Peyer's patch (tissue), 4 donors: ENCODE data around the gene LRRC8C. TPM values are rescaled to one million over a fixed set of nuclear protein-coding genes. Genes with fewer than 3 reads are reported as not detected.

Experiments used
- DNase-seq, 3 donors: peaks; one replicate each; pipeline ENCODE4 v3.0.0-alpha.2; 2017 to 2019
- H3K27ac ChIP-seq, 4 donors: fragments of 200-600 bp; sonication (generic); one replicate each; pipeline ENCODE4 v1.5.1; 2016 to 2019
- H3K27me3 ChIP-seq, 2 donors: fragments of 200-600 bp; sonication (generic); one replicate each; pipeline ENCODE4 v1.5.1; 2019
- H3K36me3 ChIP-seq, 3 donors: fragments of 200-600 bp; sonication (generic); one replicate each; pipeline ENCODE4 v1.5.1; 2016 to 2019
- H3K4me1 ChIP-seq, 4 donors: fragments of 200-600 bp; sonication (generic); one replicate each; pipeline ENCODE4 v1.5.1; 2016 to 2019
- H3K4me3 ChIP-seq, 4 donors: fragments of 200-600 bp; sonication (generic); 1 replicate in 3 of 4; 2 replicates in 1 of 4; pipeline ENCODE4 v1.5.1; 2016 to 2019; ENCODE audit warnings: mild to moderate bottlenecking in 1 of 4
- H3K9me3 ChIP-seq, 4 donors: fragments of 200-600 bp; sonication (generic); one replicate each; pipeline ENCODE4 v1.5.1; 2016 to 2019; ENCODE audit warnings: mild to moderate bottlenecking in 1 of 4
- POLR2A ChIP-seq, 2 donors: fragments of 450-650 bp; IDR thresholded peaks; one replicate each; pipeline ENCODE4 v1.5.1; 2017; ENCODE audit warnings: antibody characterized with exemption in 2 of 2, mild to moderate bottlenecking in 2 of 2, moderate library complexity in 2 of 2
- total RNA-seq, 4 donors: library from RNA; depleted of rRNA; stranded (reverse); fragments of >200 nt; gene quantifications; one replicate each; pipeline ENCODE4 v1.1.0, GENCODE V29; 2016
- TF ChIP-seq, protein P1 (sequence below), 6 experiments: fragments of 450-650 bp in 4 of 6; fragments of 200-600 bp in 2 of 6; sonication (generic) in 1 of 6; IDR thresholded peaks; one replicate each; pipeline ENCODE4 v1.5.1; 2017 to 2019; ENCODE audit warnings: antibody characterized with exemption in 6 of 6, mild to moderate bottlenecking in 3 of 6, moderate library complexity in 1 of 6

The LRRC8C gene
- total RNA-seq, 4 donors from 2014 or later: 2.5 to 9.9 (median 4.0) TPM

DNA sequence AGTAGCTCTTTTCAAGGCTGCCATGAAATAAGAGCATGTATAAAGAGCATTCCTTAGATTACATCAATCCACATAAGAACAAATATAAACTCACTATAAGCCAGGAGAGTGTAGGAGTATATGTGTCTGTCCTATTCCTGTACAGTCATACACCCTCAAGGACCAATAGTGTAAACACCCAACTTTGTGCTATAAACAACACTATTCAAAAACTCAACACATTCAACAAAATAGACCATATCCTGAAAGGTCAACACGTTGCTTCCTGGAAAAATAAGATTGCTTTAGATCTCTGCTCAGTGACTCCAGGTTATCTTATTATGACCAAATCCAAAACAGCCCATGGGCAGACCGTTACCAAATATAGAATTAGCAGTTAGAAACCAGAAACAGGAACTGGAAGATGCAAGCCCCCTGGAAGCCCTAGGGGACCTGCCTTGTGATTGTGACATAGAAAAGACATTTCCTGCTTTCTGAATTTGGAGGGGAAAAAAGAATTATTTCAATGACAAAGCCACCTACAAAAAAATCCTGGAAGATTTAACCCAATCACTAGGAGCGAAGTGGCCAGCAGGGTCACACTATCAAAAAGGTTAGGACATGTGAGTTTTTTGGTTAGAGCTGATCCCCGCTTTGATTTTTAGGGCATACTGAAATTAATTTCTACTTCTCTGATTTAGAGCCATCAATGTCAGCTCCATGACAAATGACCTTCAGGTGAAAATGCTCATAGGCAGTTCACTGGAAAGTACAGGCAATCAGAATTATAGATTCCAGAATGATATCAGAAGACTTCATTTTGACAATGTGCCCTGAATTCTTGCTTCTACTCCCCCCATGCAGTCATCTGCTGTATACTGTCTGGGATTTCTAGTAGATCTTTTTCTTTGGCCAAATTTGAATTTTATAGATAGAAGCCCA is 59.9 kb downstream of the LRRC8C start:
- Histone ChIP-seq H3K4me1 (peaks cover 0 to 4% (median 0%) of the 10 kb centered on the region in 4 donors), H3K36me3 (no peaks in the 10 kb centered on the region), H3K27ac (peak overlapping the region in 3 of 4 donors; percentile 1 to 28 (median 9)), H3K4me3 (no peak overlapping the region), H3K27me3 (no peaks in the 10 kb centered on the region), H3K9me3 (no peaks in the 10 kb centered on the region)
- TF ChIP-seq, protein P1, sequence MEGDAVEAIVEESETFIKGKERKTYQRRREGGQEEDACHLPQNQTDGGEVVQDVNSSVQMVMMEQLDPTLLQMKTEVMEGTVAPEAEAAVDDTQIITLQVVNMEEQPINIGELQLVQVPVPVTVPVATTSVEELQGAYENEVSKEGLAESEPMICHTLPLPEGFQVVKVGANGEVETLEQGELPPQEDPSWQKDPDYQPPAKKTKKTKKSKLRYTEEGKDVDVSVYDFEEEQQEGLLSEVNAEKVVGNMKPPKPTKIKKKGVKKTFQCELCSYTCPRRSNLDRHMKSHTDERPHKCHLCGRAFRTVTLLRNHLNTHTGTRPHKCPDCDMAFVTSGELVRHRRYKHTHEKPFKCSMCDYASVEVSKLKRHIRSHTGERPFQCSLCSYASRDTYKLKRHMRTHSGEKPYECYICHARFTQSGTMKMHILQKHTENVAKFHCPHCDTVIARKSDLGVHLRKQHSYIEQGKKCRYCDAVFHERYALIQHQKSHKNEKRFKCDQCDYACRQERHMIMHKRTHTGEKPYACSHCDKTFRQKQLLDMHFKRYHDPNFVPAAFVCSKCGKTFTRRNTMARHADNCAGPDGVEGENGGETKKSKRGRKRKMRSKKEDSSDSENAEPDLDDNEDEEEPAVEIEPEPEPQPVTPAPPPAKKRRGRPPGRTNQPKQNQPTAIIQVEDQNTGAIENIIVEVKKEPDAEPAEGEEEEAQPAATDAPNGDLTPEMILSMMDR (IDR thresholded peaks at IDR 0.05): no peak
- TF ChIP-seq POLR2A (IDR thresholded peaks at IDR 0.05): no peak
- peak in 1 of 3 donors; percentile 40 for DNase-seq

DNA sequence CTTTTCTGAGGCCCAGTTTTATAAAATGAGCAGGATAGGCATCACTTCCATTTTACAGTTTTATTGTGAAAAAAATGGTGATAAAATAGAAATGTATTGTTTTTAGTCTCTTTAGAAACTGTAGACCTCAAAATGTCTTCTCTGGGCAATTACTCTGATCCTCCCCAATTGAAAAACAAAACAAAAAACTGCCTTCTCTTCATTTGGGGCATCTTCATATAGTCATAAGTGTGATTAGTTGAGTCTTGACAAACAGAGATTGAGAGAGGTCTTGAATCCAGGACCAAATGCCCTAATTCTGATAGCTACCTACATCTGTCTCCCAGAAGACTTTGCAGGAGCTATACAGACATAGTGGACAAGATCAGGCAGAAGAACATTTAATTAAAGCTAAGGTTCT is 62.9 kb downstream of the LRRC8C start:
- no peaks in the 10 kb centered on the region for H3K9me3 ChIP-seq

DNA sequence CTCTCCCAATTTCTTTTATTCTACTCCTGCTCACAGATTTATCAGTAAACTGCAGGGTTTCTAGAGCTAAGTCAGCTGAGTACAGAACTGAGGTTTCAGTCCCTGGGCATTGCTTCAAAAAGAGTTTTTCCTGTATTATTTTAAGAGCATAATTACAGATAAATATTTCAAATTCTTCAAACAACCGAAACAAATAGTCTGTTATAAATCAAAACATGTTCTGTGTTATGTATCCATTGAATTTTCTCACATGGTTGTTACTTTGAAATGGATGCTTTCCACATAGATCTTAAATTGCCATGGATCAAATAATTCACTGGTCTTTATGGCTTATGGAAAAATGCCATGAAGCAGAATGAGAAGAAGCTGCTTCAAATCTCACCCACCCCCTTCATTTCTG is 64.5 kb downstream of the LRRC8C start:
- Histone ChIP-seq H3K27me3 (no peaks in the 10 kb centered on the region), H3K36me3 (no peaks in the 10 kb centered on the region), H3K9me3 (no peaks in the 10 kb centered on the region), H3K27ac (no peak overlapping the region), H3K4me1 (peaks cover 0 to 4% (median 0%) of the 10 kb centered on the region in 4 donors), H3K4me3 (no peak overlapping the region)
- TF ChIP-seq, protein P1 (IDR thresholded peaks at IDR 0.05): no peak
- DNase-seq: no peak

More for the DNA sequence above, 62.9 kb downstream of the LRRC8C start:
- Histone ChIP-seq H3K4me3 (no peak overlapping the region), H3K4me1 (peaks cover 0 to 4% (median 0%) of the 10 kb centered on the region in 4 donors), H3K36me3 (no peaks in the 10 kb centered on the region), H3K27me3 (no peaks in the 10 kb centered on the region), H3K27ac (no peak overlapping the region)
- DNase-seq: no peak
- TF ChIP-seq POLR2A (IDR thresholded peaks at IDR 0.05): no peak
- TF ChIP-seq, protein P1 (IDR thresholded peaks at IDR 0.05): no peak

DNA sequence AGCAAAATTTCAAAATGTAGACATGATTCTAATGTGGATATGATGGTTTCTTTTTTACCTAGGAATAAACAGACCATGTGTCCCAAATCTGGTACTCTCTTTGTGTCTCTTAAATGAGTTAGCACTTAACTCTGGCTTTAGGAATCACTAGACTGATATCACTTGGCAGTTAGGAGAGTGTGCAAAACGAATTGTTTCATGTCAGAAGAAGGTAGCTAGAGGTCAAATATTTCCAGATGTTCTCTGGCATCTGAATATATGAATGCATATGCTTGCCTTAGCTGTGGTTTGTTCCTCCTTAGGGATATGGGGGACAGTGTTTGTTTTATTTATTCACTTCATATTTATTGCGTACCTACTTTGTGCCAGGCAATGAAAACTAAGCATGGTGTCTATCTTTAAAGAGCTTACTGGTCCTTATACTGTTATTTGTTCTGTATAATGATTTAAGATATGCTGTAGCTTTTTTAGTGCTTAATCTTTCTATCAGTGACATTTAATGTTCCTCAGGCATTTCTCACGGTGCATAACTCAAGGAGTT is 65.2 kb downstream of the LRRC8C start:
- Histone ChIP-seq H3K27ac (no peak overlapping the region), H3K27me3 (no peaks in the 10 kb centered on the region), H3K4me1 (peaks cover 0 to 3% (median 0%) of the 10 kb centered on the region in 4 donors), H3K9me3 (no peaks in the 10 kb centered on the region), H3K36me3 (no peaks in the 10 kb centered on the region), H3K4me3 (no peak overlapping the region)
- TF ChIP-seq POLR2A (IDR thresholded peaks at IDR 0.05): no peak
- TF ChIP-seq, protein P1 (IDR thresholded peaks at IDR 0.05): no peak
- no peak for DNase-seq

DNA sequence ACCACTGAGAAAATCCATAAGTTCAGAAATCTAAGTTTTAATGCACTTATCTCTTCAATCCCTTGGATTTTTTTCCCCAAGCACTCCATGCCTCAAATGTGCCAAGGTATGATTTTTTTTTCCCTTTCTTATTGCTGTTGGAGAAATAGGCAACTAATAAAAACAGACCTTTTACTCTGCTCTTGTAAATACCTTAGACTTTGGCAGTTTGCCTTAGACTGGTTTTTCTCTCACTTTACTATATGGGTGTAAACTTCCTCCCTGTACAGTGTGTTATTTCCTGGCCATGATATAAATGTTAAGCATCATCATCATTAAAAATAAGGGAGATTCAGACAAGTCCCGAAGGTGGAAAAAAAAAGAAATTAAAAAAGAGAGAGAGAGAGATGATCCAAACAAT is 65.7 kb downstream of the LRRC8C start:
- H3K27me3 ChIP-seq: no peaks in the 10 kb centered on the region
- DNase-seq: no peak
- TF ChIP-seq POLR2A (IDR thresholded peaks at IDR 0.05): no peak
- TF ChIP-seq, protein P1 (IDR thresholded peaks at IDR 0.05): no peak
- H3K9me3 ChIP-seq: no peaks in the 10 kb centered on the region
- H3K4me3 ChIP-seq: no peak overlapping the region
- H3K36me3 ChIP-seq: no peaks in the 10 kb centered on the region
- H3K4me1 ChIP-seq: no peaks in the 10 kb centered on the region
- H3K27ac ChIP-seq: no peak overlapping the region
